HG03039 (cell line): ENCODE measurements around the gene DEFB124.
"Not testable (repeated sequence)": the region's sequence is repeated elsewhere in the genome, so short reads cannot be mapped to it uniquely, and the experiment has no call there.

ENCODE experiments used
- ATAC-seq: cut with Tn5 transposase; IDR thresholded peaks from one replicate; pipeline ENCODE4 v1.9.1; 2021; ENCODE audit warnings: mild to moderate bottlenecking, moderate library complexity; ENCODE audit not compliant: unreplicated experiment

DEFB124 gene

GRCh38 chr20:31489152-31489551, 14.2 kb upstream of the DEFB124 start:
- ATAC-seq: no peak

DNA sequence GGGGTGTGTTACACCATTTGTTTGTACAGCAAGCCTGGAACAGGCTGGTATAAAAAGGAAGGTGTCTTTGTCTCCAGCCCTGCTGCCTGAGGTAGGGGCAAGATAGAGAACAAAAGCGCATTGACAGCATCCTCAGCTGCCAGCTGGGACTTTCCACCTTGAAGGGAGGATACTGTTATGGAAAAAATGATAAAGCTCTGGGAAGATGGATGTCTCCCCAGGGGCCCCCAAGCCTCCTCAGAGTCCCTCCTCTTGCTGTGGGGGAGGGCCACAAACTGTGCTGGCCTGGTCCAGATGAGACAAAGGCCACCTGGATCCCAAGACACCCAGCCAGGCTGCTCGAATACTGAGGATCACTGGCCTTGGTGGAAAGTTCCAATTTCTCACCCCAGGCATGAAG, 13.2 kb upstream of the DEFB124 start:
- no peak for ATAC-seq

DNA sequence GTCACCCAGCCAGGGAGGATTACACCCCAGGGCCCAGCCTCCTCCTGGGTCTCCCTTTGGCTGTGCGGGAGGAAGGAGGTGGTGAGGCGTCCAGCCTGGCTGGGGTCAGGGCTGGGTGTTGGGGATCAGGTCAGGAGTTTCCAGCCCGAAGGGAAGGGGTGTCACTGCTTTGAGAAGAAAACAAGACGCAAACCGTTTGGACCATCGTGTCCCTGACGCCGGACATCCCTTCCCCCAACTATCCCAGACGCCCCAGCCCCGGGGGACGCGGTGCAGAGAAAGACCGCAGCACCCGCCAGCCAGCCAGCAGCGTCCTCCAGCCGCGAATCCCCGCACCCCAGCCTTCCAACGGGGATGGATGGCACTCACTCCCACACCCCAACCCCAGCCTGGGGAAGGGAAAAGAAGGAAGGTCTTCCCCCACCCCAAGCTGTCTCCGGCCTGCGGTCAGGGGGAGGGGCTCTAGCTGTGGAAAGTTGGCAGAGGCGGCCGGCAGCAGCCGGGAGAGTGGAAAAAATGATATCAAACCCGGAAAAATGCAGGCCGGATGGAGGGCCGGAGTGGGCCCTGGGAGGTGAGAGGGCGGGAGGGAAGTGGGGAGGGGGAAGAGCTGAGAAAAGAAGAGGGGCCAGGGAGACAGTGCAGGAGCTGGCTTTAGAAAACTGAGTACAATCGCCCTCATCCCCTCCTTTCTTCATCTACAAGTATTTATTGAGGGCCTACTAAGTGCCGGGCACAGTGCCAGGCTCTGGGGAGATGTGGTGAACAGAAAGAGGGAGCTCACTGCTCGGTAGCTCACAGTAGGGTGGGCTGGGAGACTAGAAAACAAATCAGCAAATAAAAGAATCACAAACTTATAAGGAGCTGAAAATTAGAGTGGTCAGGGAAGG, 10.8 kb upstream of the DEFB124 start:
- no peak for ATAC-seq

GRCh38 chr20:31484001-31484400, 9.1 kb upstream of the DEFB124 start:
- ATAC-seq: no peak

DNA sequence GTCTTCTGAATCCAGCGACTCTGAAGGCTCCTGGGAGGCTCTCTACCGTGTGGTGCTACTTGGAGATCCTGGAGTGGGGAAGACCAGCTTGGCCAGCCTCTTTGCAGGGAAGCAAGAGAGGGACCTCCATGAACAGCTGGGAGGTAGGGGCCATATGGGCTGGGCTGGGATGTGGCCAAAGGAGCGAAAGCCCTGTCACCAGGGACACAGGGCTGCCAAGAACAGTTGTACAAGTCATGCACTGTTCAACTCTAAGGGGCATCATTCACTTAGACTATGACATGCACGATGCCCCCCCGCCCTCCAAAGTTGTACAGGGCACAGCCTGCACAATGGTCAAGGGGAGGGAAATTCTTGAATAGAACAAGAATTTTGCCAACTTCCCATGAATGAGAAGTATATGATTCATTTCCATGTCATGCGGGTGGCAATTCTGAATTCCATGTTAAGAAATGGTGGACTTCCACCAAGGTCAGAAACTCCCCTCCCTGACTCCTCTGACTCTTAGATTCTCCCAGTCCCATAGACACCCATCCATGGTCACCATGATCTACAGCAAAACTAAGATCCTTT, 1.8 kb upstream of the DEFB124 start:
- ATAC-seq: no peak

DNA sequence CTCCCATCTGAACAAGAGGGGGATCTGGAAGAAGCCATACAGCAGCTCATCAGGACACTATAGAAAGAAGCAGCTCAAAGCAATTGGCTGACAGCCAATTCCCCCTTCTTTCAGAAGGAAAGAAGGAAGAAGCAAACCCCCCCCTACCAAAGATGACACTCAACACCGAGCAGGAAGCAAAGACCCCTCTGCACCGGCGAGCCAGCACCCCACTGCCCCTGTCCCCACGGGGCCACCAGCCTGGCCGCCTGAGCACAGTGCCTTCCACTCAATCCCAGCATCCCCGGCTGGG, 1.3 kb upstream of the DEFB124 start:
- no peak for ATAC-seq

- no peak for ATAC-seq
These were observed 756 bp upstream of the DEFB124 start for GRCh38 chr20:31475472-31476293.

DNA sequence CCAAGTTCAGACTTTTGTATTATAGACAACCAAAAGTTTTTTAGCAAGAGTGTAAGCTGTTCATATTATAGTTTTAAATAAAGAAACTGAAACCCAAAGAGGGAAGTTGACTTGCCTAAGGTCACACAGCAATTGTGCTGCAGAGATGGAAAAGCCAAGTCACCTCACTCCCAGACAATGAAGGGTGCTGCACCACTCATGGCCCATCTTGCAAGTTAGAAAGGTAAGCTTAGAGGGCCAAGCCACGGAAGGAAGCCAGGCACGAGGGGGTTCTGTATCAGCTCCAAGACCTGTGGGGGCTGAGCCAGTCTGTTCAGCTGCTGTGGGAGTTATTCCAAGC, 860 bp downstream of the DEFB124 start:
- ATAC-seq: peak; percentile 59

DNA sequence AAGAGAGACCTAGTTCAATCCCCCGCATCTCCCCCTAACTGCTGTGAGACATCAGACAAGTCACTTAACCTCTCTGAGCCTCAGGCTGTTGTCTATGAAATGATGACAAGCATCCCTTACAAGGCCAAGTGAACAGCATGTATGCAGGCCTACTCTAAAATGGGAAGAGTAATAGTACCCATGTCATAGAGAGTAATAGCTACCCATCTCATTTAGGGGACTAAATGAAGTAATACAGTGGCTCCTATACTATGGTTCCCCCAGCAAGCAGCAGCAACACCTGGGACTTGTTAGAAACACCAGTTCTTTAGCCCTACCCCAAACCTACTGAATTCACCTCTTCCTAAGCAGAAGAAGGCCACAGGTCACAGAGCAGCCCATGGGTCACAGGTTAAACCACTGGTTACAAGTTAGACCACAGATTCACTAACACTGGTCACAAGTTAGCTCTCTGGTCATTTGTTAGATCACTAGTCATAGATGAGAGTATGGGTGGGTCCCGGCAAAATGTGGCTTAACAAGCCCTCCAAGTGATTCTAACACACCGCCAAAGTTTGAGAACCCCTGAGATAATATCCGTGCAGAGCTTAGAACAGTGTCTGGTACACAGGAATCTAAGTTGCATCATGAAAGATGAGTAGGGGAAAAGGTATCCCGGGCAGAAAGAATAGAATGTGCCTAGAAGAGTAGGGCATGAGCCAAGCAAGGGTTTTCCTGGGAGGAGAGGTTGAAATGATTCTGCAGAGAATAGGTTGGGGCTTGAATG, 1.4 kb downstream of the DEFB124 start:
- no peak for ATAC-seq

GRCh38 chr20:31472395-31473330, 2.3 kb downstream of the DEFB124 start:
- ATAC-seq: no peak

DNA sequence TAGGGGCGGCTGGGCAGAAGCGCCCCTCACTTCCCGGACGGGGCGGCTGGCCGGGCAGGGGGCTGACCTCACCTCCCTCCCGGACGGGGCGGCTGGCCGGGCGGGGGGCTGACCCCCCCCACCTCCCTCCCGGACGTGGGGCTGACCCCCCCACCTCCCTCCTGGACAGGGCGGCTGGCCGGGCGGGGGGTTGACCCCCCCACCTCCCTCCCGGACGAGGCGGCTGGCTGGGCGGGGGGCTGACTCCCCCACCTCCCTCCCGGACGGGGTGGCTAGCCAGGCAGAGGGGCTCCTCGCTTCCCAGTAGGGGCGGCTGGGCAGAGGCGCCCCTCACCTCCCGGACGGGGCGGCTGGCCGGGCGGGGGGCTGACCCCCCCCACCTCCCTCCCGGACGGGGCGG, 4.0 kb downstream of the DEFB124 start:
- not testable (repeated sequence) for ATAC-seq

DNA sequence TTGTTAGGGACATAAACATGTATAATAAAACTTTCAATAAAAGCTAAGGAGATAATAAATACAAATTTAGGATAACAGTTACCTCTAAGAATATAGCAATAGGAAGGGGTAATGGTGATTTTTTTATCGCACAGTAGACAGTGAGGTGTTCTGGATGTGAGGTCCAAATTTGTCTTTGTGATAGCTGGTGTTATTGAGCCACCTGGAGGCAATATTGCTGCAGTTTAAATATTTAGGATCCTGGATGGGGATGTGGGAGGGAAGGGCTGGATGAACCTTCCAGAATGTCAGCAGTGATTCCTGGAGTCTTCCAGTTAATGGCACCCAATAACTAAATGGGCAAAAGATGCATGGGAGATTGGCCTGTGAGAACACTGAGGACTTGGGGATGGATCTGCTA, 20.6 kb downstream of the DEFB124 start:
- ATAC-seq: no peak

DNA sequence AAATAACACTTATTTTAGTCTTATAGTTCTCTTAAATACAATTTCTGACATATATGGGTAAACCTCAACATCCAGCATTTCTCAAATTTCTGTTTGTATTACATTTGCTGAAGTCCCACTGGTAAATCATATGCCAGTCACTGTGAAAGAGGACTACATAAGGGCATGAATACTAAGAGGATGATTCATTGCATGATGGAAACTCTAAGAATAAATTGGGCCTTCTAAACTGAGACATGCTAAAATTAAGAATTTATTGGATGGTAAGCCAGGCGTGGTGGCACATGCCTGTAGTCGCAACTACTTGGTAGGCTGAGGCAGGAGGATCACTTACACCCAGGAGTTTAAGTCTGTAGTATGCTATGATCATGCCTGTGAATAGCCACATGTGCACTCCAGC, 22.4 kb downstream of the DEFB124 start:
- ATAC-seq: no peak

GRCh38 chr20:31449511-31450414, 25.2 kb downstream of the DEFB124 start:
- no peak for ATAC-seq

DNA sequence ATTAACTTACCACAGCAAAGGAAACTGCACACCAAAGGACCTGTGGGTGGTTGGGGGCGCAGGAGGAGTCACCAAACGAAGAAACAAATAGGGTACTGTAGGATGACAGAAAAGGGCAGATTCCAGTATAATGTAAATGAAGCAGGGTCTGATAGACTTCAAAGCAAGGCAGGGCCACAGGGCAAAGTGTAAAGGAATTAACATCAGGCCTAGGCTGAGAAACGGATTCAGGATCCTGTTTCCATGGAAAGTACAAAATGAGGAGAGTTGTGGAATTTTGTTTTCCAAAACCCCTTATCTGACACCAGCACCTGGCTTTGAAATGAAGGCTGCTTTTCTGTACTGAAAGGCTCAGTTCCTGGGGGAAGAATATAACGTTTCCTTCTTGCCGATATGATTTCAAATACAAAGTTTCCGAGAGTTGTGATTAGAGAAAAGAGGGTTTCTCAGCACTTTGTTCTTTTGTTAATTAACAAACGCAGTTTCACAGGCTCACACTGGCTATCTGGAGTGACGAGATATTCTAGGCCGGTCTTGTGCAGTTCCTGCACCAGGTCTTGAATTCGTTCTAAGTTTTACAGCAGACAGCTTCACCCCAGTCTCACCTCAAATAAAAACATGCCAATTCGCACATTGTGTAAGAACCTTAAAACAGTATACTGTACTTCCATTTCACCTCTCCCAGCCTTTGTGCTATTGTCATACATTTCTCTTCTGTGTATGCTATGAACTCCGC, 28.7 kb downstream of the DEFB124 start:
- ATAC-seq: no peak

DNA sequence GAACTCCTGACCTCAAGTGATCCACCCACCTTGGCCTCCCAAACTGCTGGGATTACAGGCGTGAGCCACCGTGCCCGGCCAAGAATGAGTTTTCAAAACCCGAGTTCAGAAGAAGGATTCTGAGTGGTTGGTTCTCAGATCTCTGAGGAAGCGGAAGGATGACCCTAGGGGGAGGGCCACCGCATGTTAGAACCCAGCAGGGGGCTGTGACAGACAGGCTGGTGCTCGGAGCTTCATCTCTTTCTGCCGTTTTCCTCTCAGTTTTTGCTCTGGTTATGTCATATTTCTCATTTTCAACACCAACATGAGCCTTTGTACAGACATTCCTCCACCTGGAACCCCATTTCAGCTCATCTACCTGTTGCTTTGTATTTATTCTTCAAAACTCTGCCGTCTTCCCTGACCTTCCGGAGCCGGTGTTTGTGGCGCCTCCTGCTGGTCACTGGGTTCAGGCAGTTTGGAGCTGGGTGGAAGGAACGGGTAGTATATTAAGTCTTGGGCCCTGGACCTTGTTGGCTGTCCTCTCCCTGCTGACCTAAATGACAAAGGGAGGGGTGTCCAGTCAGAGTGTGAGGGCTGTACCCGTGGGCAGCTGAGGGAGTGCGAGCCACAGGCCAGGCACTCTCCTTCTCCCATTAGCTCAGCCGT, 34.8 kb downstream of the DEFB124 start, which contains the start of gene DEFB123:
TSS of gene DEFB123 (plus strand) at position 621 of the 648 bp plus-strand sequence. CDS start 67 bp downstream, outside the sequence.
- no peak for ATAC-seq

DNA sequence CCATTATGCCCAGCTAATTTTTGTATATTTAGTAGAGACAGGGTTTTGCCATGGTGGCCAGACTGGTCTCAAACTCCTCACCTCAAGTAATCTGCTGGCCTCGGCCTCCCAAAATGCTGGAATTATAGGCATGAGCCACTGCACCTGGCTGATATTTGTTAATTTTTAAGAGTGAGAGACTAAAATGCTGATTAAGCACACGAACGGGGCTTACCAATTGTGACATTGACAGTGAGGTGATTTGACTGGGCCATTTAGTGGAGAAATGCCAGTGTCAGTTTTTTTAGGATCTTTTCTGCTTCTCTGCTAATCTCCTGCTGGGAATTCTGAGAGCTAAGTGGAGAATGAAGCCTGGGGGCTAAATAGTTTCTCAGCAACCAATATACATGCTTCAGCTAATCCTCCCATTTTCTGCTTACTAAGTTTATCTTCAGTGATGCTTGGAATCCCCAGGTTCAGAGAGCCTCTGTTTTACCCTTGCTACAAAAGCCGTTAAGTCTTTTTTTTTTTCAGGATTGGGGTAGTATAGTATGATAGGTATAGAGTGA, 44.3 kb downstream of the DEFB124 start:
- no peak for ATAC-seq
